HepG2 (cell line): Measurements from ENCODE around the gene VRK3. TPM values are rescaled to one million over a fixed set of nuclear protein-coding genes. Genes with fewer than 3 reads are reported as not detected.

ENCODE experiments used
- HNRNPL ChIP-seq: fragments of 200-400 bp; formaldehyde crosslinking; IDR thresholded peaks from 2 replicates; pipeline ENCODE4 v1.6.1; 2017; ENCODE audit warnings: mild to moderate bottlenecking, low read depth, low read length
- JUNB ChIP-seq: sonication (generic); formaldehyde crosslinking; IDR thresholded peaks from 2 replicates; pipeline ENCODE4 v1.8.0; 2022; ENCODE audit warnings: missing genetic modification reagents, mild to moderate bottlenecking, borderline replicate concordance
- KDM3A ChIP-seq: IDR thresholded peaks from 2 replicates; pipeline ENCODE4 v1.6.1; 2018; ENCODE audit warnings: low read depth, missing compliant biosample characterization
- PAX8 ChIP-seq: sonication (generic); formaldehyde crosslinking; IDR thresholded peaks from 2 replicates; pipeline ENCODE4 v1.8.0; 2022; ENCODE audit warnings: mild to moderate bottlenecking, missing genetic modification reagents, borderline replicate concordance
- REL ChIP-seq: sonication (generic); formaldehyde crosslinking; conservative IDR thresholded peaks from 2 replicates; pipeline ENCODE4 v1.8.0; 2022; ENCODE audit warnings: mild to moderate bottlenecking, missing genetic modification reagents, moderate library complexity
- SIX1 ChIP-seq: sonication (generic); formaldehyde crosslinking; IDR thresholded peaks from 2 replicates; pipeline ENCODE4 v1.4.0; 2020; ENCODE audit warnings: missing genetic modification reagents, borderline replicate concordance
- TFDP1 ChIP-seq: IDR thresholded peaks from 2 replicates; pipeline ENCODE4 v1.6.1; 2016; ENCODE audit warnings: missing compliant biosample characterization, missing genetic modification reagents, borderline replicate concordance
- ZKSCAN5 ChIP-seq: sonication (generic); formaldehyde crosslinking; IDR thresholded peaks from 2 replicates; pipeline ENCODE4 v1.5.1; 2020; ENCODE audit warnings: mild to moderate bottlenecking, missing genetic modification reagents
- ZNF691 ChIP-seq: sonication (generic); formaldehyde crosslinking; IDR thresholded peaks from 2 replicates; pipeline ENCODE4 v1.4.0; 2020; ENCODE audit warnings: missing genetic modification reagents, low read depth, mild to moderate bottlenecking, borderline replicate concordance
- polyA plus RNA-seq, 8 experiments: library from polyadenylated mRNA; depleted of rRNA in 3 of 8; stranded (reverse) in 7 of 8; unstranded in 1 of 8; fragments of >200 nt; fragmentation: Illumina TruSeq in 4 of 8; extraction: Trizol in 4 of 8; gene quantifications; 2 replicates each; pipeline versions ENCODE4 v1.2.1 to v1.2.3, GENCODE V29; 2011 to 2016; ENCODE audit warnings: low read depth in 4 of 8, missing spikeins in 1 of 8, mixed read lengths in 1 of 8; ENCODE audit not compliant: insufficient read depth in 1 of 8
- total RNA-seq, 5 experiments: library from RNA; depleted of rRNA; stranded (reverse); fragments of >200 nt; fragmentation: Illumina TruSeq; extraction: Trizol; gene quantifications; 2 replicates each; pipeline ENCODE4 v1.2.3, GENCODE V29; 2016; ENCODE audit warnings: low read depth in 1 of 5
- TF ChIP-seq, protein P1 (sequence below): sonication (generic); formaldehyde crosslinking; IDR thresholded peaks from 2 replicates; pipeline ENCODE4 v1.4.0; 2020; ENCODE audit warnings: mild to moderate bottlenecking, missing genetic modification reagents
- TF ChIP-seq, protein P2 (sequence below), 2 experiments: sonication (generic) in 1 of 2; formaldehyde crosslinking in 1 of 2; IDR thresholded peaks; 2 replicates each; pipeline versions ENCODE4 v1.4.0 to v1.6.1; 2016 to 2020; ENCODE audit warnings: borderline replicate concordance in 1 of 2, low read depth in 1 of 2, mild to moderate bottlenecking in 1 of 2, missing genetic modification reagents in 1 of 2
- TF ChIP-seq, protein P3 (sequence below): sonication (generic); formaldehyde crosslinking; IDR thresholded peaks from 2 replicates; pipeline ENCODE4 v1.4.0; 2020; ENCODE audit warnings: missing genetic modification reagents

Gene VRK3
- total and polyA plus RNA-seq, 2 of the 13 experiments (the other 11 are each of a cell fraction or from before 2014, with no cell fraction given): 23.8 to 28.3 TPM

DNA sequence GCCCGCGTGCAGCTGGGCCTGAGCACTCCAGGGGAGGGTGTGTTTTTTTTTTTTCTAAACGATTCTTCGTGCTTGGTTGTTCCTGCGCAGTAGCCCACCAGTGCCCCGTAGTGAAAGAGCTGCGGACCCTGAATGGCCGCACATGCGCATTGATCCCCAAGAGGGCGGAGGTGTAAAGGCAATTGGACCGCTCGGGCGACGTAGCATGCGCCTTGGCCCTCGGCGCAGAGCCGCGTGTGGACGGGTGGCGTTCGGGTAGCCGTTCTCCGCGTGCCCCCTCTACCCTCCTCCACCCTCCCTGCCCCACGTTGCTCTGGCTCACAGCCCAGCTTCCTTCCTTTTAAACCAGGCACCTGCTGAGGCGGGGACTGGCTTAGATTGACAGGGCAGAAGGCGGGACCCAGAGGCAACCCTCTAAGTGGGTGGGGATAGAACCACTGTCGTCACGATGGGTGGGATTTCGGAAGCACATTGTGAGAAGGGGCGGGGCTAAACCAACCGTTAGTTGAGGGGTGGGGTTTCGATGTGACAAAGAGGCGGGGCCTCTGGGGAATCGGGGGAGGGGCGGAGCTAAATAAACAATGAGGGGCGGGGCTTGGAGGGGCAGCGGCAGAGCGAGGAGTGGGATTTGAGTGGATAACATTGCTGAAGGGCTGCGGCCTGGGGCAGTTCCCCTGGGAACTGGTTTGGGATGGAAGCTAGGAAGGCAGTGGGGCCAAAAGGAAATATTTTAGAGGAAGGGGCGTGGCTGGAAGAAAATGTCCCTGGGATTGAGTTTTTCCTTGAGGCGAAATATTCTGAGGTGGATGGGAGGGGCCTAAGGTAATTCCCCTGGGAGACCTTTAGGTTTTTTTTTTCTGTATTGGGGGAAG is 95.3 kb downstream of the VRK3 start (continued):
- TF ChIP-seq, protein P1, sequence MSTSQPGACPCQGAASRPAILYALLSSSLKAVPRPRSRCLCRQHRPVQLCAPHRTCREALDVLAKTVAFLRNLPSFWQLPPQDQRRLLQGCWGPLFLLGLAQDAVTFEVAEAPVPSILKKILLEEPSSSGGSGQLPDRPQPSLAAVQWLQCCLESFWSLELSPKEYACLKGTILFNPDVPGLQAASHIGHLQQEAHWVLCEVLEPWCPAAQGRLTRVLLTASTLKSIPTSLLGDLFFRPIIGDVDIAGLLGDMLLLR (CRISPR knock-in tag): 0 out of 2 replicates have a peak, but pooled peaks have one; percentile 28
- TF ChIP-seq, protein P2, sequence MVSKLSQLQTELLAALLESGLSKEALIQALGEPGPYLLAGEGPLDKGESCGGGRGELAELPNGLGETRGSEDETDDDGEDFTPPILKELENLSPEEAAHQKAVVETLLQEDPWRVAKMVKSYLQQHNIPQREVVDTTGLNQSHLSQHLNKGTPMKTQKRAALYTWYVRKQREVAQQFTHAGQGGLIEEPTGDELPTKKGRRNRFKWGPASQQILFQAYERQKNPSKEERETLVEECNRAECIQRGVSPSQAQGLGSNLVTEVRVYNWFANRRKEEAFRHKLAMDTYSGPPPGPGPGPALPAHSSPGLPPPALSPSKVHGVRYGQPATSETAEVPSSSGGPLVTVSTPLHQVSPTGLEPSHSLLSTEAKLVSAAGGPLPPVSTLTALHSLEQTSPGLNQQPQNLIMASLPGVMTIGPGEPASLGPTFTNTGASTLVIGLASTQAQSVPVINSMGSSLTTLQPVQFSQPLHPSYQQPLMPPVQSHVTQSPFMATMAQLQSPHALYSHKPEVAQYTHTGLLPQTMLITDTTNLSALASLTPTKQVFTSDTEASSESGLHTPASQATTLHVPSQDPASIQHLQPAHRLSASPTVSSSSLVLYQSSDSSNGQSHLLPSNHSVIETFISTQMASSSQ (IDR thresholded peaks at IDR 0.05; ENCODE audit: low read depth): 0 out of 2 replicates have a peak, but pooled peaks have one; percentile 32
- TF ChIP-seq, protein P2 (CRISPR knock-in tag; IDR thresholded peaks at IDR 0.05; ENCODE audit: borderline replicate concordance): no peak
- TF ChIP-seq HNRNPL (peak; percentile 60; the same call in 1 of the 2 replicates), KDM3A (CRISPR knock-in tag) (0 out of 2 replicates have a peak, but pooled peaks have one; percentile 43), SIX1 (CRISPR knock-in tag) (no peak), ZNF691 (no peak; the same call in 1 of the 2 replicates), REL (no peak; the same call in none of the 2 replicates), ZKSCAN5 (CRISPR knock-in tag) (0 out of 2 replicates have a peak, but pooled peaks have one; percentile 7), PAX8 (CRISPR knock-in tag) (no peak), JUNB (CRISPR knock-in tag) (no peak), TFDP1 (CRISPR knock-in tag) (peak; percentile 74; the same call in 1 of the 2 replicates)
- TF ChIP-seq, protein P3, sequence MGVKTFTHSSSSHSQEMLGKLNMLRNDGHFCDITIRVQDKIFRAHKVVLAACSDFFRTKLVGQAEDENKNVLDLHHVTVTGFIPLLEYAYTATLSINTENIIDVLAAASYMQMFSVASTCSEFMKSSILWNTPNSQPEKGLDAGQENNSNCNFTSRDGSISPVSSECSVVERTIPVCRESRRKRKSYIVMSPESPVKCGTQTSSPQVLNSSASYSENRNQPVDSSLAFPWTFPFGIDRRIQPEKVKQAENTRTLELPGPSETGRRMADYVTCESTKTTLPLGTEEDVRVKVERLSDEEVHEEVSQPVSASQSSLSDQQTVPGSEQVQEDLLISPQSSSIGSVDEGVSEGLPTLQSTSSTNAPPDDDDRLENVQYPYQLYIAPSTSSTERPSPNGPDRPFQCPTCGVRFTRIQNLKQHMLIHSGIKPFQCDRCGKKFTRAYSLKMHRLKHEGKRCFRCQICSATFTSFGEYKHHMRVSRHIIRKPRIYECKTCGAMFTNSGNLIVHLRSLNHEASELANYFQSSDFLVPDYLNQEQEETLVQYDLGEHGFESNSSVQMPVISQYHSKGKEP (CRISPR knock-in tag): 0 out of 2 replicates have a peak, but pooled peaks have one; percentile 69
